Testis (tissue), 2 donors: ENCODE measurements around the gene CBLB.

ENCODE experiments used
- POLR2A ChIP-seq: fragments of 450-650 bp; IDR thresholded peaks from one replicate; pipeline ENCODE4 v1.6.1; 2017; ENCODE audit warnings: antibody characterized with exemption, mild to moderate bottlenecking, moderate library complexity
- TF ChIP-seq, protein P1 (sequence below), 3 experiments: fragments of 450-650 bp in 2 of 3; fragments of 200-600 bp in 1 of 3; sonication (generic) in 1 of 3; IDR thresholded peaks; one replicate each; pipeline ENCODE4 v1.5.1; 2016 to 2019; ENCODE audit warnings: antibody characterized with exemption in 3 of 3, mild to moderate bottlenecking in 2 of 3, moderate library complexity in 1 of 3

- TF ChIP-seq, protein P1, sequence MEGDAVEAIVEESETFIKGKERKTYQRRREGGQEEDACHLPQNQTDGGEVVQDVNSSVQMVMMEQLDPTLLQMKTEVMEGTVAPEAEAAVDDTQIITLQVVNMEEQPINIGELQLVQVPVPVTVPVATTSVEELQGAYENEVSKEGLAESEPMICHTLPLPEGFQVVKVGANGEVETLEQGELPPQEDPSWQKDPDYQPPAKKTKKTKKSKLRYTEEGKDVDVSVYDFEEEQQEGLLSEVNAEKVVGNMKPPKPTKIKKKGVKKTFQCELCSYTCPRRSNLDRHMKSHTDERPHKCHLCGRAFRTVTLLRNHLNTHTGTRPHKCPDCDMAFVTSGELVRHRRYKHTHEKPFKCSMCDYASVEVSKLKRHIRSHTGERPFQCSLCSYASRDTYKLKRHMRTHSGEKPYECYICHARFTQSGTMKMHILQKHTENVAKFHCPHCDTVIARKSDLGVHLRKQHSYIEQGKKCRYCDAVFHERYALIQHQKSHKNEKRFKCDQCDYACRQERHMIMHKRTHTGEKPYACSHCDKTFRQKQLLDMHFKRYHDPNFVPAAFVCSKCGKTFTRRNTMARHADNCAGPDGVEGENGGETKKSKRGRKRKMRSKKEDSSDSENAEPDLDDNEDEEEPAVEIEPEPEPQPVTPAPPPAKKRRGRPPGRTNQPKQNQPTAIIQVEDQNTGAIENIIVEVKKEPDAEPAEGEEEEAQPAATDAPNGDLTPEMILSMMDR (IDR thresholded peaks at IDR 0.05) = no peak
- TF ChIP-seq POLR2A = no peak
These were observed 5.2 kb downstream of the CBLB start for GRCh38 chr3:105863608-105864007.
